HG03025 (cell line): Measurements from ENCODE around the gene SORBS1.

Experiments
- ATAC-seq: cut with Tn5 transposase; IDR thresholded peaks from one replicate; pipeline ENCODE4 v1.9.1; 2021; ENCODE audit warnings: mild to moderate bottlenecking, moderate library complexity; ENCODE audit not compliant: unreplicated experiment, low FRiP score

Gene SORBS1

GRCh38 chr10:95467162-95467599 lies 94.0 kb downstream of the SORBS1 start:
- no peak for ATAC-seq

DNA sequence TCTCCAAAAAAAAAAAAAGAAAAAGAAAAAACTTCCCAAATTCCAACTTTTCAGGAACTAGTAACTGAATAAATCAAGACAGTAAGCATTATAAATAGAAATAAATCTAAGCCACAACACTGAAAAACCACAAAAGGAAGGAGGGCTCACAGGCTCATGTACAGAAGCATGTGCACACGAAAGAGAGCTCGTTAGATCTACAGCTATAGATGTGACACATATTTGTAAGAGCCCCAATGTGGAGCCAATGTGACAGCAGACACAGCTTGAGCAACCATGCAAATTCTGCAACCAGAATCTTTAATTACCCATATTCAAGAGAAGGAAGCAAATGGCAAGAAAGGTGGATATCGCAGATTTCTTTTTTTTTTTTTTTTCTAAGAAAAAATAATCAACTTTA lies 94.7 kb downstream of the SORBS1 start:
- no peak for ATAC-seq

DNA sequence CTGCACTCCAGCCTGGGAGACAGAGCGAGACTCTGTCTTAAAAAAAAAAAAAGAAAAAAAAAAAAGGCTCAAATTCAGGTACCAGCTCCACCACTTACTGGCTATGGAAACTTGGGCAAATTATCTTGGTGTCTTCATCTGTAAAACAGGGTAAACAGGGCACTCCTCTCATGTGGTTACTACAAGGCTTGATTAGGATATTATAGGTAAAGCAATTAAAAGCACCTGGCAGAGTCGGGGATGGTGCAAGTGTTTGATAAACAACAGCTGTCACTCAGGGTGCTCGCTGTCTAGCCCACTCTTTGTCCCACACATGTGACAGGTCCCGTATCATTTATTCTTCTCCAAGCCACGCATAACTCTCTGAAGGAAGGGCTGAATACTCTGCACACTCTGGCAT lies 96.9 kb downstream of the SORBS1 start:
- no peak for ATAC-seq

- ATAC-seq, result no peak
These were observed 98.2 kb downstream of the SORBS1 start for GRCh38 chr10:95462740-95463667.

GRCh38 chr10:95461611-95462010 lies 99.6 kb downstream of the SORBS1 start:
- no peak for ATAC-seq

- ATAC-seq, result no peak
These were observed 101.6 kb downstream of the SORBS1 start for GRCh38 chr10:95459446-95460045.

GRCh38 chr10:95458871-95459270 lies 102.3 kb downstream of the SORBS1 start:
- no peak for ATAC-seq

DNA sequence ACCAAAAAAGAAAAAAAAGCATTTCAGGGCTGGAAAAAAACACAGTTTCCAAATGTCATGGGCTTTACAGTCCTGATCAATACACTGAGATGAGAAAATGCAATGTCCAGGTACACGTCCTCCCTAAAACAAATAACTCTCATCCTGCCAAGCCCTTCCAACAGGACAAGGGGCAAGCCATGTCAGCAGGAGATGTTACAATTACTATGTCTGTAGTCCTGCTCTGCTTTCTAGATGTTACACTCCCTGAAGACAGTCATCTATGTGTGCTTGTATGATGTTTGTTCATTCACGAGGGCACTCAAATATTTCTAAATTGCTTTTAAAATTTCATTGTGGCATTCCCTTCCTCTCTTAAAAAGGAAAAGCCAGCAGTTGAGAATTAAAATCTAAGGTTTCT lies 103.2 kb downstream of the SORBS1 start:
- ATAC-seq, result no peak

DNA sequence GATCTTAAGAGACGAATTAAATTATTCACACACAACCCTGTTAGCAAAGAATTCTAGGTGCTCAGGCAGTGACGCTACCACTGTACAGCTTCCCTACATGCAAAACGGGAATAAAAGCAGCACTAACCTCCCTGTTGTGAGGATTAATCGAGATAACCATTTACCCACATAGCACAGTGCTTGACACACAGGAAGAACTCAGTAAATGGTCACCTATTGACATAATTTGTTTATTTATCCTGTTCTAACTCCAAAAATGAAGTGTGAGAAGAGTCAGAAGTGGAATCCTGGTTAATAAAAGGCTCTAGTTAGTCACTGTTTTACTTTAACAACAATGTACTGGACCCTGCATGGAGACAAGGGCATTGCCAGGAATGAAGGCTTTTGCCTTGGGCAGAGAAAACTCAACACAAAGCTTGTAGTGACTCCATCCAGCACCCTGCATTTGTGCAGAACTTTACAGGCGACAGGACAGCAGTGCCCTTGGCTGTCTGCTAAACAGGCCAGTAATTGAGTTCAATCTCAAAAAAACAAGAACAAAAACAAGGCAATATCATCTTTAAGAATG lies 103.8 kb downstream of the SORBS1 start:
- no peak for ATAC-seq

DNA sequence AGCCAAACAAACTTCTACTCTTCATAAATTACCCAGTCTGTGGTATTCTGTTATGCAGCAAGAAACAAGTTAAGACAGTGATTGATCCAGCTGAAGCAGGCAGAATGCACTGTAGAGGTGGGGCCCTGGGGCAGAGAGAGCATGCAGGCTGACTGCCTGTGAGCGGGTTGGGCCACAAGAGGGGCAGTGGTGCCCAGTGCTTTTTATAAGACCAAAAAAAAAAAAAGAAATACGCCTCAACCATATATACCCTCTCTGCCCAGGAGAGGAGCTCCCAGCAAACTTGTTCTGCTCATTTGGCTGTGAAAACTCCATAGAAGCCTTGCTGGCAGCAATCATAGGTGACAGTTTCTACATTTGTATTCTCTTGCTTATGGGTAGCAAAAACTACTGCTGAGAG lies 104.7 kb downstream of the SORBS1 start:
- no peak for ATAC-seq

GRCh38 chr10:95454940-95455339 lies 106.2 kb downstream of the SORBS1 start:
- no peak for ATAC-seq

GRCh38 chr10:95454356-95454755 lies 106.8 kb downstream of the SORBS1 start:
- no peak for ATAC-seq

DNA sequence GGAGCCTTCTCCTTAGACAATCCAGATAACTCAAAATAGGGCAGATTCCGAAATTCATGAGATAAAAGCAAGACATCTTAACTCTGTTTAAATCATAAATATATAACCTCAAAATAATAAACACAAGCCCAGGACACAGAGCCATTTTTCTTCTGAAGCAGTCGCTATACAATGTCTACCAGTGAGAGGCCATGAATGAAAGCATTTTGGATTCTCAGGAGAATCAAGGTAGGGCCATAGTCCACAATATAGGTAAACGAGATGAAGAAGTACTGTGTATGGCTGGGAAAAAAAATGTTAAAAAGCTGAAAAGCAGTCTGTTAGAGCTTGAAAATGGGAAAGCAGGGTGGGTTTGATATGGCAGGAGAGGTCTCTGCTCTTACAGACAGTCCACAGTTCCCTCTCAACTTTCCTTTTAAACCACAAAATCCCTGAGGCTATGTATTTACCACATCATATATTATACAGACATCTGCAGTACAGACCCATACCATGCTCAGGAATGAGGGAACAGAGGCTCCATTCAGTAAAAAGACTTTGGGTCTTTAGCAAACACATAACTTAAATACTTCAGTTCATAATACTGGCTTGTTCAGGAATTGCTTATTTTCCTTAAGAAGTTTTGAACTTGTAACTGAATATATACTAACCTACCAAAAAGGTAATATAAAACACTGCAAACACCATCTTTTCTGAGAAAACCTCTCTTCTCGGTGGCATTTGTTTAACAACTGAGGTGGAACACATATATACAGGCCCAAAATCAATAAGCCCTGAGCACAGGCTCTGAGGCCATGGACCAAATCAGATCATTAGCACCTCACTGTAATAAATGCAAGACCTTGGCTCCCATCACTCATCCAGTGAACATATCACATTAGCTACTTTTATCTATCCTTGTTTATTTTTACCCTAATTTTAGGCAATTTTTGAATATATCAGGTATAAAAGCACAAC lies 109.3 kb downstream of the SORBS1 start:
- no peak for ATAC-seq

DNA sequence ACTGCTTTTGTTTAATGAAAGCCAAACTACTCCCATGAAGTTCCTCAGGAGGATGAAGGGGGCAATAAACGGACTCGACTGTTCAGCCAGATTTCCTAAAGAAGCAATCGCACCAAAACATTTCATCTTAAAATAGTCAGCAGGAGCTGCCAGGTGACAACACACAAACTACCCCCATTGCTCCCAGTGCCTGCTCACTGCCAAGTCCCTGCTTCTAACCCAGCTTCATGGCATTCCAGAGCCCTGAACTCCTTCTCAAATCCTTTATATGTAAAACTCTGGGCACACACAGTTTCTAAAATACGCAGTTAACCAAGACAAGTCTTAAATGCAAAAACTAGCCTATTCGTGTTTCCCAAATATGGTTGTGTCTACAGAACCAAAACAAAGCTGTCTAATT lies 110.0 kb downstream of the SORBS1 start:
- ATAC-seq, result no peak

- no peak for ATAC-seq
These were observed 111.0 kb downstream of the SORBS1 start for GRCh38 chr10:95450188-95450587.

DNA sequence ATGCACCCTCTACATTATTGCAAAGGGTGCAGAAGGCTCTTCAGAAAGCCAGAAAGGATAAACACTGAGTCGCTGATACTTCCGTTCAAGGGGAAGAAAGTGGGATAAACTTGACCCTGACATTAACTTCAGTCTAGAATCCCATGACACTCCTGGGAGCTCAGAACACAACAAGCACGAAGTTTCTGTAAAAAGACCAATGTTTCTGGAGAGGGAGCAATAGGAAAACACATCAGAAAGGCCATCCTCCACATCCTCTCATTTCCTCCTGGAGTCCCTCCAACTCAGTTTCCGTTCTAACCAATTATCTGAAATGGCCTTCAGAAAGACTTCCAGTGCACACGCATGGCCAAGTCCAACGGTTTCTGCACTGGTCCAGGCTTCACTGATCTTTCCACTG lies 113.5 kb downstream of the SORBS1 start:
- ATAC-seq, result no peak

GRCh38 chr10:95445837-95446486 lies 115.2 kb downstream of the SORBS1 start:
- no peak for ATAC-seq

DNA sequence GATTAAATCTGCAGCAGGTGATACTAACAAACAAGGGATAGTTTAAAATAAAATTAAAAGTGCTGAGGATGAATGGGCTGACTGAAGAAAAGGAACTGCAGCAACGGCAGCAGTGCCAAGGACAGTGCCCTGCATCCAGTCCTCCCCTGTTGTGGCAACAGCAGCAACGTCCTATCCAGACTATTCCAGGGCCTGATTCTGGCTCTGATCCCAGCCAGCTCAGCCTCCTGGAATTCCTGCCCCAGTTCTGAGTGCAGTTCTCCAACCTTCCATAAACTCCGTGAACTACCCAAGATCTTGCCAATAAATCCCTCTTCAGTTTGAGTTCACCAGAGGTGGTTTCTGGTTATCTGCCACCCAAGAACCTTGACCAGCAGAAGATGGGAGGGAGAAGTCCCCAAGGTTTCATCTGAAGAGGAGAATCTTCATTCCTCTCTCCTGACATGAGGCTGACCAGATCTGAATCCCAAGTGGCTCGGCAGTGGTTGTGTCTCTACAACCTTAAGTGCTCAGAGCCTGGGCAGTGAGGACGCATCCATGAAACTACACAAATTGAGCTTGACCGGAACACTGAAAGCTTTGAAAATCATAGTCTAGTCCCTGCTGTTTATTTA lies 115.8 kb downstream of the SORBS1 start:
- ATAC-seq, result no peak

GRCh38 chr10:95444792-95445191 lies 116.4 kb downstream of the SORBS1 start:
- ATAC-seq, result no peak

DNA sequence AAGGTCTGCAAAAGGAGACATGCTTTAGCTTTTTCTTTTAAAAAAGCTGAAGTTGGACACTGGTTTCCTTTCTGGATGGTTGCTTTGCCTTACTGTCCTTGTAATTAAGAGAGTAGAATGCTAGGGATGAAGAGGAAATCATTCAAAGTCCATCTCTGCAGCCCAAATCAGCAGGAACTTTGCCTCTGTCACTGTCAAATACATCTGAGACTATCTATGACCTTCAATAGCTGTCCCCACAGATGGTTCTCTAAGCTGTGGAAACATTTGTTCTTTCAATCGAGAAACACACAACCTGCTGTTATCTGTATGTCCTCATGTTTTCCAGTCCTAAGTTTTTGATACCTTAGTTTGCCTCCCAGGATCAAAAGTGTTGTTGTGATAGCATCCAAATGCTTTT lies 117.5 kb downstream of the SORBS1 start:
- ATAC-seq, result no peak
